Muscle layer of duodenum (tissue), 2 donors: ENCODE results near the gene PGA5.
"Not testable (repeated sequence)": the region's sequence is repeated elsewhere in the genome, so short reads cannot be mapped to it uniquely, and the experiment has no call there.

ENCODE experiments used
- H3K27ac ChIP-seq: one replicate; pipeline ENCODE4 v1.7.0; 2013; ENCODE audit warnings: mild to moderate bottlenecking, low read length
- H3K27me3 ChIP-seq: one replicate; pipeline ENCODE4 v1.7.0; 2013; ENCODE audit warnings: low read depth, mild to moderate bottlenecking, control low read depth, low read length
- H3K36me3 ChIP-seq, 2 donors: one replicate each; pipeline ENCODE4 v1.7.0; 2013; ENCODE audit warnings: low read length in 2 of 2, control low read depth in 1 of 2, mild to moderate bottlenecking in 1 of 2; ENCODE audit not compliant: insufficient read depth in 2 of 2, control insufficient read depth in 1 of 2
- H3K4me1 ChIP-seq, 2 donors: one replicate each; pipeline ENCODE4 v1.7.0; 2013; ENCODE audit warnings: low read length in 2 of 2, mild to moderate bottlenecking in 2 of 2, control low read depth in 1 of 2, moderate library complexity in 1 of 2; ENCODE audit not compliant: insufficient read depth in 2 of 2, control insufficient read depth in 1 of 2
- H3K4me3 ChIP-seq, 2 donors: one replicate each; pipeline ENCODE4 v1.7.0; 2013; ENCODE audit warnings: low read length in 2 of 2, low read depth in 1 of 2, mild to moderate bottlenecking in 1 of 2
- H3K9me3 ChIP-seq, 2 donors: one replicate each; pipeline ENCODE4 v1.7.0; 2013; ENCODE audit warnings: low read length in 2 of 2, control low read depth in 1 of 2, mild to moderate bottlenecking in 1 of 2; ENCODE audit not compliant: control insufficient read depth in 1 of 2
- donor health status: healthy.

Gene PGA5

GRCh38 chr11:61231033-61231432 lies 9.9 kb upstream of the PGA5 start:
- H3K9me3 ChIP-seq, H3K27me3 ChIP-seq, H3K4me3 ChIP-seq, H3K27ac ChIP-seq, H3K36me3 ChIP-seq, H3K4me1 ChIP-seq: not testable (repeated sequence)

DNA sequence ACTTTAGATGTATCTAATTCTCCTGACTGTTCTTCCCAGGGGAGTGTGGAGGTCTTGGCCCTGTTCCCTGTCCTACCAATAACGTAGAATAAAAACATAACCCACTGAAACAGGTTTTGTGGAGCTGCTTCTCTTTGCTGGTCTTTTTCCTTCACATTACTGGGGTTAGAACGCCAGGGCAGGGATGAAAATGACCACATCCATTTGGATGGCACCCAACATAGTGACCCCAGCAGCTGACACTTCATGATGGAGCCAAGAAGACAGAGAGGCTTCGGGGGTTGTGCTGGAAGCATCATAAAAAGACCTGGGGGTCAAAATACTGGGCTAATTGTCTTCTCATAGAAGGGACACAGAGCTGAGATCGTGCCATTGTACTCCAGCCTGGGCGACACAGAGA lies 9.4 kb upstream of the PGA5 start:
- H3K27ac ChIP-seq, H3K4me3 ChIP-seq, H3K27me3 ChIP-seq, H3K36me3 ChIP-seq, H3K9me3 ChIP-seq, H3K4me1 ChIP-seq: not testable (repeated sequence)

GRCh38 chr11:61232548-61233145 lies 8.3 kb upstream of the PGA5 start:
- H3K4me1 ChIP-seq, H3K36me3 ChIP-seq, H3K4me3 ChIP-seq, H3K27ac ChIP-seq, H3K27me3 ChIP-seq, H3K9me3 ChIP-seq: not testable (repeated sequence)

DNA sequence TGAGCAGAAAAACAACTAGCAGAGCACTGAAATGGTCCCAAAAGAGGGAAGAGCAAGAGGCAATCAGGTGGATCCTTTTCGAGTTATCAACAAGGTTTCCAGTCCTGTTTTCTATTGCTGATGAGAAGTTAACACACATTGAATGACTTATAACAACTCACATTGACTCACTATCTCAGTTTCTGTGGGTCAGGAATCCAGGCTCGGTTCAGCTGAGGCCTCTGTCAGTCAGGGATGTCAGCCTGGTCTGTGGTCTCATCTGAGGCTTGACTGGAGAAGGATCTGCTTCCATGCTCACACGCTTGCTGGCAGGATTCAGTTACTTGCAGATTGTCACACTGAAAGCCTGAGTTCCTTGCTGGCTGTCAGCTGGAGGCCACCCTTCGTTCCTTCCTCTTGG lies 3.8 kb upstream of the PGA5 start:
- not testable (repeated sequence) for H3K36me3 ChIP-seq, H3K4me3 ChIP-seq, H3K4me1 ChIP-seq, H3K9me3 ChIP-seq, H3K27ac ChIP-seq, H3K27me3 ChIP-seq

GRCh38 chr11:61240288-61240687 lies 687 bp upstream of the PGA5 start:
- not testable (repeated sequence) for H3K27ac ChIP-seq, H3K9me3 ChIP-seq, H3K4me3 ChIP-seq, H3K27me3 ChIP-seq, H3K36me3 ChIP-seq, H3K4me1 ChIP-seq

DNA sequence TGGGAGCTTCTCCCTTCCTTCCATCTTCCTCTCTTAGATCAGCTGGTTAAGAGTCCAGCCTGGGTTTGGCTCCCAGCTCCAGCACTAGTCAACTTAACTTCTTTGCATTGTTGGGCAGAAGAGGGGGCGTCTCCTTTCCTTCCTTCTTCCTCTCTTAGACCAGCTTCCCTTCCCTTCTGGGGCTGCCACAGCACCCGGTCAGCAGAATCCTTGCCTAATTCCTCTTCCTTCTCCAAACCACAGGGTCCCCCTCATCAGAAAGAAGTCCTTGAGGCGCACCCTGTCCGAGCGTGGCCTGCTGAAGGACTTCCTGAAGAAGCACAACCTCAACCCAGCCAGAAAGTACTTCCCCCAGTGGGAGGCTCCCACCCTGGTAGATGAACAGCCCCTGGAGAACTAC lies 551 bp downstream of the PGA5 start:
- H3K4me3 ChIP-seq, H3K27ac ChIP-seq, H3K4me1 ChIP-seq, H3K9me3 ChIP-seq, H3K27me3 ChIP-seq, H3K36me3 ChIP-seq: not testable (repeated sequence)

DNA sequence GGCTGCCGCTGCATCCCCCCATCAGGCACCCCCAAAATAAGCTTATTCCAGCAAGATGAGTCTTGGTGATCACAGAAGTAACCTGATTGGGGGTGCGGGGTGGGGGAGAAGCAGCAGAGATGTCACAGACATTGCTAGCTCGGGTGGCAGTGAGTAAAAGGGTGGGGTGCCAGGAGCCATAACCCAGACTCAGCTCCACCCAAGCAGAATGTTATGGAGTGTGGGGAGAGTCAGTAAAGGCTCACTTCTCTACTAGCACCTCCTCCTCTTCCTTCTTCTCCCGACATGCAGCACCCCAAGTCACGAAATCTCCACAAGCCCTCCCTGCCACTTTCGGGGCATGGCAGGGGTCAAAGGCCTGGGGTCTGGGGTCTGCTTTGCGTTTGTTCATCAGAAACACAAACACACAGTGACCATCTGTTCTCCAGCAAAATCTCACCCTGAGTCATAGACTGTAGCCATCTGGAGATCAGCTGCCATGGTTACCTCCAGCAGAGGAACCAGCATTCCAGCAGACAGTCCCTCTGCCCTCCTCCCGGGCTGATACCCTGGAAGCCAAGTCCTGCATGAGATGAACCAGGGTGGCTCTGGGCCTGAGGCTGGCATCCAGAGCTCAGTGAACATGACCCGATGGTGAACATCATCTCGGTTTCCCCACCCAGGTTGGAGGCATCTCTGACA lies 4.4 kb downstream of the PGA5 start:
- H3K36me3 ChIP-seq, H3K9me3 ChIP-seq, H3K4me1 ChIP-seq, H3K27ac ChIP-seq, H3K27me3 ChIP-seq, H3K4me3 ChIP-seq: not testable (repeated sequence)

DNA sequence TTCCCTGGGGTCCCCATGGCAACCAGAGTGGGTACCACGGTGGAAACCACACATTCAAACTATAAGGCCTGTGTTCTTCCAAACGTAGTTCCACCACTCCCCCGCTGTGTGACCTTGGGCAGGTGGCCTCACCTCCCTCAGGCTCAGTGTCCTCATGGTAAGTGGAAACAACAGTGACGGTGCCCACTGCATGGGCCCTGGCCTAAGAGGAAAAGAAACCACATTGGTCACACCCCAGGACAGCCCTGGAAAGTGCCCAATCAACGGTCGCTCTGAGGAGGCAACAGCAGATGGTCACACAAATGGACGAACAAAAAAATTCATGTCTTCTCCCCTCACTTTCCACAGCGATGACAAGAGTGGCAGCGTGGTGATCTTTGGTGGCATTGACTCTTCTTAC lies 7.1 kb downstream of the PGA5 start:
- not testable (repeated sequence) for H3K4me3 ChIP-seq, H3K4me1 ChIP-seq, H3K27ac ChIP-seq, H3K9me3 ChIP-seq, H3K27me3 ChIP-seq, H3K36me3 ChIP-seq

DNA sequence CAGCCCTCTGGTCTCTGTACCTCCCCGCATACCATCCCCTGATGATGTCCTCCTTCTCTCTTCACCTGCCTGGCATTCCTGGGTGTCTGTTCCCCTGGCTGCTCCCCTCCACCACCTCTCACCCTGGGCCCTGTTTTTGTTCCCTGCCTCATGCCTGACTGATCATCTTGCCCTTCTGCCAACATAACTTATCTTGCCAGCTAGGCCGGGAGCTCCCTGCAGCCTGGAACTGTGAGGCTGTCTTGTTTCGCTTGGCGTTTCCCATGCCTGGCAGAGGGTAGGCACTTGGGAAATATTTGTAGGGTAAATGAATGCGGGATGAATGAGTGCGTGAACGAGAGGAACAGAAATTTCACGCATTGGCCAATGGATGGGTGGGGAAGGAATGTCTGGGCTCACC lies 8.2 kb downstream of the PGA5 start:
- not testable (repeated sequence) for H3K4me1 ChIP-seq, H3K27ac ChIP-seq, H3K36me3 ChIP-seq, H3K4me3 ChIP-seq, H3K9me3 ChIP-seq, H3K27me3 ChIP-seq

DNA sequence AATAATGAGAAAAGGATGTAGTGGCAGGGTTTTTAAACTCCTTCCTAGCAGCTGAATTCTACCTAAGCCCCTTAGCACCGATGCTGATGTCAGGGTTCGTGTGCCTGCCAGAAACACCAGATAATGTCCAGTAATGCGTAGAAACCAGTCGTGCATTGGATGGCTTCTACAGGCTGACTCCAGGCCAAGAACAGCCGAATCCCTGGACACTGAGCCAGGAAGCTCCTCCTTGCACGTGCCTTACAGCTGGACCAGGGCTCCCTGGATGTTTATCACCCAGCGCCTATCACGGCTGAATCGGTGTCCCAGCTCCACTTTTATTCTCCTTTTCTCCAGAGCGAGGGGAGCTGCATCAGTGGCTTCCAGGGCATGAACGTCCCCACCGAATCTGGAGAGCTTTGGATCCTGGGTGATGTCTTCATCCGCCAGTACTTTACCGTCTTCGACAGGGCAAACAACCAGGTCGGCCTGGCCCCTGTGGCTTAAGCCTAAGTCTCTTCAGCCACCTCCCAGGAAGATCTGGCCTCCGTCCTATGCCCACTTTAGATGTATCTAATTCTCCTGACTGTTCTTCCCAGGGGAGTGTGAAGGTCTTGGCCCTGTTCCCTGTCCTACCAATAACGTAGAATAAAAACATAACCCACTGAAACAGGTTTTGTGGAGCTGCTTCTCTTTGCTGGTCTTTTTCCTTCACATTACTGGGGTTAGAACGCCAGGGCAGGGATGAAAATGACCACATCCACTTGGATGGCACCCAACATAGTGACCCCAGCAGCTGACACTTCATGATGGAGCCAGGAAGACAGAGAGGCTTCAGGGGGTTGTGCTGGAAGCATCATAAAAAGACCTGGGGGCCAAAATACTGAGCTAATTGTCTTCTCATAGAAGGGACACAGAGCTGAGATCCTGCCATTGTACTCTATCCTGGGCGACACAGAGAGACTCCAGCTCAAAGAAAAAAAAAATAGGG lies 10.1 kb downstream of the PGA5 start:
- not testable (repeated sequence) for H3K27me3 ChIP-seq, H3K27ac ChIP-seq, H3K36me3 ChIP-seq, H3K4me1 ChIP-seq, H3K4me3 ChIP-seq, H3K9me3 ChIP-seq

DNA sequence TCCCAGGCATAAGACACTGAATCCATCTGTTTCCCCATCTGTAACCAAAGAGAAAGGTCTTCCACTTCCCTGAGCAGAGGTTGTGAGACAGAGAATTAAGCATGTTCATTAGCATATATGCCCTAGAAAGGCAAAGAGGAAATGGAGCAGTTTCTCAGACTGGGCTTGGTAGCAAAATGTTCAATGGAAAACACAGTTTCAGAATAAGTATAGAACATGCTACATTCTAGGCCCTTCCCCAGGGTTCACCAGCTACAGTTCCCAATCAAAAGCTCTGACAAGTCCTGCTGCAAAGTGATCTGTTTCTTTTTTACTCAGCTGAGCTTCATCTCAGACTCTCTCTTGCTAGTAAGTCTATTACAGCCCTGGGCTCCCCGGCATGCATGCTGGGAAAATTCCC lies 11.4 kb downstream of the PGA5 start:
- not testable (repeated sequence) for H3K4me1 ChIP-seq, H3K9me3 ChIP-seq, H3K27ac ChIP-seq, H3K4me3 ChIP-seq, H3K36me3 ChIP-seq, H3K27me3 ChIP-seq
